ENCODE measurements around the gene RPS2. TPM values are rescaled to one million over a fixed set of nuclear protein-coding genes. Genes with fewer than 3 reads are reported as not detected.

Gene RPS2
- total RNA-seq, 4 donors from 2014 or later, result 2,603 to 4,441 (median 3,196) TPM

GRCh38 chr16:2004795-2005517, 40.3 kb upstream of the RPS2 start:
- TF ChIP-seq POLR2A (IDR thresholded peaks at IDR 0.05) (no peak), CTCF (IDR thresholded peaks at IDR 0.05) (no peak)
- DNase-seq (ENCODE audit: low spot score in 2 of 2), result no peak
- no peak overlapping the region for H3K4me3 ChIP-seq (ENCODE audit: low read depth, poor library complexity, severe bottlenecking)
- WGBS, 2 donors, result 58 to 87% methylated on average over 15 to 32 of the region's 34 CpGs
- intact Hi-C loops (cut with DNase I; ENCODE audit: low total_unique reads), result no loop called here

- DNase-seq (ENCODE audit: low spot score in 2 of 2), result peak; percentile 74 to 95
- TF ChIP-seq CTCF (IDR thresholded peaks at IDR 0.05), result peak in 1 of 3 donors; percentile 57
- no peak for TF ChIP-seq POLR2A (IDR thresholded peaks at IDR 0.05)
- intact Hi-C loops (cut with DNase I; ENCODE audit: low total_unique reads), result no loop called here
- no peak overlapping the region for H3K4me3 ChIP-seq (ENCODE audit: low read depth, poor library complexity, severe bottlenecking)
- WGBS, 2 donors, result 34% methylated on average over 33 of the region's 36 CpGs
These were observed 39.4 kb upstream of the RPS2 start for GRCh38 chr16:2003827-2004641.

- no peak overlapping the region for H3K4me3 ChIP-seq (ENCODE audit: low read depth, poor library complexity, severe bottlenecking)
- intact Hi-C loops (cut with DNase I; ENCODE audit: low total_unique reads), result no loop called here
- TF ChIP-seq POLR2A (IDR thresholded peaks at IDR 0.05) (no peak), CTCF (IDR thresholded peaks at IDR 0.05) (no peak)
- DNase-seq (ENCODE audit: low spot score in 2 of 2), result no peak
- WGBS, 2 donors, result 79 to 82% methylated on average over 6 to 8 of the region's 8 CpGs
These were observed 38.7 kb upstream of the RPS2 start for GRCh38 chr16:2003231-2003826.

GRCh38 chr16:2002406-2003230, 38.0 kb upstream of the RPS2 start:
- H3K4me3 ChIP-seq (ENCODE audit: low read depth, poor library complexity, severe bottlenecking), result no peak overlapping the region
- TF ChIP-seq CTCF (IDR thresholded peaks at IDR 0.05) (no peak), POLR2A (IDR thresholded peaks at IDR 0.05) (no peak)
- intact Hi-C loops (cut with DNase I; ENCODE audit: low total_unique reads), result no loop called here
- 89 to 91% methylated on average over 23 of the region's 47 CpGs for WGBS, 2 donors
- no peak for DNase-seq (ENCODE audit: low spot score in 2 of 2)

Data from lower leg skin (tissue), 4 donors.